Activated naive CD8-positive, alpha-beta T cell (primary cell): ENCODE measurements around the gene DHX30.
"Not testable (repeated sequence)": the region's sequence is repeated elsewhere in the genome, so short reads cannot be mapped to it uniquely, and the experiment has no call there.

Experiments
- H3K27ac Mint-ChIP-seq: one replicate; pipeline ENCODE4 v1.8.0; 2021; ENCODE audit warnings: mixed read lengths
- H3K27me3 Mint-ChIP-seq: one replicate; pipeline ENCODE4 v1.8.0; 2021; ENCODE audit warnings: mixed read lengths
- H3K36me3 Mint-ChIP-seq: one replicate; pipeline ENCODE4 v1.8.0; 2021; ENCODE audit warnings: mixed read lengths
- H3K4me1 Mint-ChIP-seq: one replicate; pipeline ENCODE4 v1.8.0; 2021; ENCODE audit warnings: low read depth, mixed read lengths
- H3K4me3 Mint-ChIP-seq: one replicate; pipeline ENCODE4 v1.8.0; 2021; ENCODE audit warnings: mild to moderate bottlenecking, mixed read lengths
- H3K9me3 Mint-ChIP-seq: one replicate; pipeline ENCODE4 v1.8.0; 2021; ENCODE audit warnings: low read depth, mixed read lengths

The DHX30 gene

DNA sequence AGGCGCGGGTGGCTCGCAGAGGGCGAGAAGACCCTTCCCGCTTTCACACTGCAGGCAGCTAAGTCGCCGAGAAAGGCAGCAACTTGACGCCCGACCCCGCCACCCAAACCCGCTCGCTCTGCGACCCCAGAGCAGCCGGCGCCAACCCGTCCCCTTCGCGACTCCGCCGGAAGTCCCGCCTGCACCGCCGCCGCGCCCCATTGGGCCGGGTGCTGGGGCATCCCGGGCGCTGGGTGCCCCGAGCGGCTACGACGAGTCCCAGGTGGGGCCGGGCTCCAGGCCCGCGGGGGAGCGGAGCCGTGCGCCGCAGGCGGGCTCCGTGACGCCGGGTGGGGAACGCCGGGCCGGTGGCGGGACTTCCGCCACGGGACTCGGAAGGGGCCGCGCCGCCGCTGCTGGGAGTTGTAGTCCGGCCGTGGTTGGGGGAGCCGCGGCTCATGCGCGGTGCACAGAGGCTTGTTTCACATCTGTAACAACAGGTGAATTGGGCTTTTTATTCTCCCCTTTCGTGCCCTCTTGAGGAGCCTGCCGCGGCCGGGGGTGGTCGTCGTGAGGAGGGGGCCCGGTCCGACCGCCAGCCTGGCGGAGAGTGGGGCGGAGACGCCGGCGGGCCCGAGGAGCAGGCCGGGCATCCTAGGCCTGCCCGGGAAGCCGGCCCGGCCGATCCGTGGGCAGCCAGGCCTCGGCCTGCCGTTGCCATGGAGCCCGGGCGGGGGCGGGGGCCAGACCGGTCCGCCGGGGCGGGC is at the start of gene DHX30:
DHX30 (plus strand) TSS at position 405 of the 746 bp plus-strand sequence. CDS start 7,546 bp downstream, outside the sequence.
- no peaks in the 10 kb centered on the region for H3K27me3 Mint-ChIP-seq
- H3K36me3 Mint-ChIP-seq: no peaks in the 10 kb centered on the region
- H3K4me3 Mint-ChIP-seq: peak within 1 kb of the TSS; percentile 95
- peak within 1 kb of the TSS; percentile 95 for H3K27ac Mint-ChIP-seq
- H3K4me1 Mint-ChIP-seq: peaks cover 22% of the 10 kb centered on the region
- no peaks in the 10 kb centered on the region for H3K9me3 Mint-ChIP-seq

- Mint-ChIP-seq H3K9me3 (no peaks in the 10 kb centered on the region), H3K4me1 (peaks cover 6% of the 10 kb centered on the region), H3K36me3 (peaks cover 2% of the 10 kb centered on the region), H3K27ac (no peak overlapping the region), H3K4me3 (no peak overlapping the region), H3K27me3 (no peaks in the 10 kb centered on the region)
These were observed 44.5 kb upstream of the DHX30 start for GRCh38 chr3:47758261-47759025.

GRCh38 chr3:47760207-47760606 is 42.7 kb upstream of the DHX30 start:
- not testable (repeated sequence) for H3K4me1 Mint-ChIP-seq, H3K4me3 Mint-ChIP-seq, H3K27me3 Mint-ChIP-seq, H3K36me3 Mint-ChIP-seq, H3K9me3 Mint-ChIP-seq
- peak overlapping the region; percentile 22 for H3K27ac Mint-ChIP-seq

DNA sequence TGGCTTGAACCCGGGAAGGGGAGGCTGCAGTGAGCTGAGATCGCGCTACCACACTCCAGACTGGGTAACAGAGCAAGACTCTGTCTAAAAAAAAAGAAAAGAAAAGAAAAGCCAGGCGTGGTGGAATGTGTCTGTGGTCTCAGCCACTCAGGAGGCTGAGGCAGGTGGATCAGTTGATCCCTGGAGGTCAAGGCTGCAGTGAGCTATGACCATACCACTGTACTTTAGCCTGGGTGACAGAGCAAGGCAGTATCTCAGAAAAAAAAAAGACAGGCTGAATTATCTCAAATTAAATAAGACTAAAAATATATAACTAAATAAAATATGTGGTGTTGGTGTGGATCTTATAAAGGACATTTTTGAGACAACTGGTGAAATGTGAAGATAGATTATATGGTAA is 41.9 kb upstream of the DHX30 start:
- no peaks in the 10 kb centered on the region for H3K27me3 Mint-ChIP-seq
- no peak overlapping the region for H3K4me3 Mint-ChIP-seq
- H3K36me3 Mint-ChIP-seq: peaks cover 2% of the 10 kb centered on the region
- H3K9me3 Mint-ChIP-seq: no peaks in the 10 kb centered on the region
- peaks cover 6% of the 10 kb centered on the region for H3K4me1 Mint-ChIP-seq
- H3K27ac Mint-ChIP-seq: peak overlapping the region; percentile 23

DNA sequence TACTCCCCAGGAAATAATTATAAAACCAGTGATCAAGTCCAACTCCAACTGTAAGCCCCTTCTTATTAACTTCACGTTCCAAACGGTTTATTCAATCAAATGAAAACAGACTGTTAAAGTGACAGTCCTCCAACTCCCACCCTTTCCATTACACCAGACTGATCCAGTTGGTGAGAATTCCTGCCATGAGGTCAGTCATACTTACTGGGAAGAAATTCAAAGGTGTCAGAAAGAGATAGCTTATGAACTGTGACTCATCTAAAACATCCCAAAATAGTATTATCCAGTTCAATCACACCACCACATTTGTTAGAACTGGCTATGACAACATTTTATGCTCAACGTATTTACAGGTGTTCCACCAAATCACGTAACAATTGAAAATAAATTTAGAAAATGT is 40.7 kb upstream of the DHX30 start:
- Mint-ChIP-seq H3K27ac (peak overlapping the region; percentile 37), H3K4me3 (no peak overlapping the region), H3K9me3 (no peaks in the 10 kb centered on the region), H3K4me1 (peaks cover 8% of the 10 kb centered on the region), H3K27me3 (no peaks in the 10 kb centered on the region), H3K36me3 (no peaks in the 10 kb centered on the region)

- Mint-ChIP-seq H3K27me3 (no peaks in the 10 kb centered on the region), H3K36me3 (no peaks in the 10 kb centered on the region), H3K27ac (no peak overlapping the region), H3K9me3 (no peaks in the 10 kb centered on the region), H3K4me1 (peaks cover 11% of the 10 kb centered on the region), H3K4me3 (no peak overlapping the region)
These were observed 36.8 kb upstream of the DHX30 start for GRCh38 chr3:47766186-47766585.

- Mint-ChIP-seq H3K9me3 (no peaks in the 10 kb centered on the region), H3K4me1 (peaks cover 21% of the 10 kb centered on the region), H3K4me3 (no peak overlapping the region), H3K36me3 (peaks cover 2% of the 10 kb centered on the region), H3K27ac (no peak overlapping the region), H3K27me3 (no peaks in the 10 kb centered on the region)
These were observed 30.9 kb upstream of the DHX30 start for GRCh38 chr3:47772047-47772446.

DNA sequence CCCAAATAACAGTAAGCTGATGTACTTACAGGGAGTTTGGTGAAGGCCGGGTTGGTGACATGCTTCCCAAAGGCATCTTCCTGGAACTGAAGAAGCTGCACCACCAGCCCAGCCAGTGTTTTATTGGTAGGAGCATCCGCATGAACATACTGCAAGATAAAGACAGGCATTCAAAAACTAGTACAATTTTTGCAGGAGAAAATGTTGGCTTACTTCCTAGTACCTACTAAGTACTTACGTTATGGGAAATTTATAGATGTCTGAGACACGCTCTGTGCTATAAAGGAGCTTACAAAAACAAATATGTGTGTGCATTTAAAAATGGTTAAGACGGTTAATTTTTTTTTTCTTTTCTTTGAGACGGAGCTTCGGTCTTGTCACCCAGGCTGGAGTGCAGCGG is 30.1 kb upstream of the DHX30 start:
- H3K4me1 Mint-ChIP-seq: peaks cover 21% of the 10 kb centered on the region
- H3K36me3 Mint-ChIP-seq: peaks cover 2% of the 10 kb centered on the region
- no peaks in the 10 kb centered on the region for H3K27me3 Mint-ChIP-seq
- no peak overlapping the region for H3K4me3 Mint-ChIP-seq
- no peaks in the 10 kb centered on the region for H3K9me3 Mint-ChIP-seq
- no peak overlapping the region for H3K27ac Mint-ChIP-seq

- Mint-ChIP-seq H3K9me3 (no peaks in the 10 kb centered on the region), H3K27me3 (no peaks in the 10 kb centered on the region), H3K4me3 (no peak overlapping the region), H3K27ac (no peak overlapping the region), H3K36me3 (no peaks in the 10 kb centered on the region), H3K4me1 (peaks cover 34% of the 10 kb centered on the region)
These were observed 24.2 kb upstream of the DHX30 start for GRCh38 chr3:47778746-47779145.

DNA sequence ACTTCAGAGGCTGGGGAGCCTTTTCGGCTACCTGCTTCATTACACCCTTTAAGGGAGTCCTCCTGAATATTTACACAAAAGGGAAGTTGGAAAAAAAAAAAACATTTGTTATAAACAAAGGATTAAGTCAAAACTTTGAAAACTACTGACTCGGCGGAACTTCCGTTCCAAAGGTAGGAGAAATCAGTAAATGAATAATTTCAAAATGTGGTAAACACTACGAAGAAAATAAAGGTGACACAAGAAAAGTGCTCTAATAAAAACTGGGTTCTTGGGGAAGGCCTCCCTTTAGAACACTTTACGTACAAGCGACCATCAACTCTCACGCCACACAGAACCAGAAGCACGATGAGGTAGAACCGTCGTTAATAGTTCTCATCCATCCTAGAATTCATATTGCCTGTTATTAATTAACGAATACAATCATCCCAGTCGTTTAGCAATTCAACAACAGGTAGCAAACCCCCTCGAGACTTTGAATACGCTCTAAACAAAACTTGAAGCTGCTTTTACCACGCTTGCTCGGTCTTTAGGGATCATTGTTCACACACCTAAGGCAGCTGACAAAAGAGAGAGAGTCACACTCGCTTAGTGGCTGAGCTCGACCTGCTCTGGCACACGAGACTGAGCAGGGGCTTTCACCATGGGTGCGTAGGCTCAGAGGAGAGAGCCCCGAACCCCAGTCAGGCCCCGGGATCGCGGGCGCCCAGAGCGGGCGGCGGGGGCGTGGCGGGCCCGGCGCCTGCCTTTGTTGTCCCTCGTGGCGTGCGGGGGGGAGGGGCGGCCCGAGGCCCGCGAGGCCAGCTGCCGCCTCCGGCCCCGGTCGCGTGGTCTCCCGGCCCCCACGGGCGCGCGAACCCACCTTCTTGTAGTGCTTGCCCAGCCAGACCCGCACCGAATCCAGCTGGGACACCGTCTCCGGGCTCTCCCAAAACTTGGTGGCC is 21.9 kb upstream of the DHX30 start:
- H3K27ac Mint-ChIP-seq: peak overlapping the region; percentile 97
- peaks cover 26% of the 10 kb centered on the region for H3K4me1 Mint-ChIP-seq
- H3K9me3 Mint-ChIP-seq: no peaks in the 10 kb centered on the region
- no peaks in the 10 kb centered on the region for H3K27me3 Mint-ChIP-seq
- no peaks in the 10 kb centered on the region for H3K36me3 Mint-ChIP-seq
- H3K4me3 Mint-ChIP-seq: peak overlapping the region; percentile 97

DNA sequence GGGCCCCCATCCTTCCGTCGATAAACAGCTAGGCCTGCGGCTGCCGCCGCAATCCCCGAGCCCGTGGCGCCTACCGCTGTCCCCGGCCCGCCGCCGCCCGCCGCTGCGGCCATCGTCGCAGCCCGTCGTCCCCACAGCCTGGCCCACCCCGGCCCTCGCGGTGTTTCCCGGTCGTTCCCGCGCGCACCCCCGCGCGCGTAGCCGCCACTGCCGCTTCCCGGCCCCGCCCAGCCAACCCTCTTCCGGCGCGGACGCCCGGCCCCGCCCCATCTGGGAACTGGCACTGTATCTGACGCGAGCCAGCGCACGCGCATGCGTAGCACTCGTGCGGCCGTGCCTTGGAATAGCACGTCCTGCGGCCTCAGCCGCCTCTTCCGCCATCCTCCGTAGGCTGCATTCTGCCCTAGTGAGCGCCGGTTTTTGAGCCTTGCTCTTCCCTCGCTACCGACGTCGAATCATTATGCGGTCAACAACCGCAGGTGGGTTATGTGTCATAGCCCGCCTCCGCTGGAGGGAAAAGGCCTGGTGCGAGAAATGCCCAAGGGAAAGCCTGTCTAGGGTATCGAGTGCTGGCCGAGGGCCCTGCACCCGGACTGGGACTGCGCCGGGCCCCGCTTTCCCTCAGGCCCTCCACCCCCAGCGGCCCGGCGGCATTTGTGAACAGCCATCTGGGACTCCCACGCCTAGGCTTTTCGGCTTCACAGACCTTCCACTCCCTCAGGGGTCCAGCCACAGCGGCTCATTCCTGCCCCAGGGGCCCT is 21.1 kb upstream of the DHX30 start, which contains the start of gene SMARCC1:
SMARCC1 (minus strand) TSS at position 209 of the 761 bp plus-strand sequence; CDS start at position 113, 96 bp downstream.
- Mint-ChIP-seq H3K9me3 (no peaks in the 10 kb centered on the region), H3K36me3 (no peaks in the 10 kb centered on the region), H3K27ac (peak within 1 kb of the TSS; percentile 97), H3K4me1 (peaks cover 21% of the 10 kb centered on the region), H3K4me3 (peak within 1 kb of the TSS; percentile 97), H3K27me3 (no peaks in the 10 kb centered on the region)

DNA sequence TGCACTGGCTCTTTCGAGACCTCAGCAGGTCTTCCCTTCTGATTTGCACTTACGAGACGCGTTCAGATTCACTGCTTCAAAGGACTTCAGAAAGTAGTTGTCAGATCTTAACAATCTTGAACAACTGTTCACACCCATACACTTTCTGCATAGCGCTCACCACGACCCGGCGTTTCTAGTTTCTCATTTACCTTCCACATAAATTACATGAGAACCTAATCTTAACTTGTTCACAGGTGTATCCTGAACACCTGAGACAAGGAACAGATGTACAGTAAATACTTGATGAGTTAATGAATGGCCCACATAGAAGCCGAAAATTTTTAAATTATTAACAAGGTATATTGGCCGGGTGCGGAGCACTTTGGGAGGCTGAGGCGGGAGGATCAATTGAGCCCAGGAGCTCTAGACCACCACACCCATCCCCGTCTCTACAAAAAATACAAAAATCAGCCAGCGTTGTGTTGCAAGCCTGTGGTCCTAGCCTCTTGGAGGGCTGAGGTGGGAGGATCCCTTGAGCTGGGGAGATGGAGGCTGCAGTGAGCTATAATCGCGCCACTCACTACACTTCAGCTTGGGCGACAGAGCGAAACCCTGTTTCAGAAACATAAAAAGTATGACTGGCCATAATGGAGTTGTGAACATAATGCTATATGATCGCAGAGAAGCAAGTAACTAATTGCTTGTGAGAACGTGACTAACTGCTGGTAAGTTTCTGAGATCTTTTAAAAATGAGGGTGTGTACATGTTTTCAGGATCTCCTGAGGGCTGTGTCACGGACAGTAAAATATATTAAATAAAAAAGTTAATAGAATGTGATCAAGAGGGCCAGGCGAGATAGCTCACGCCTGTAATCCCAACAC is 20.3 kb upstream of the DHX30 start:
- peak overlapping the region; percentile 96 for H3K27ac Mint-ChIP-seq
- H3K36me3 Mint-ChIP-seq: no peaks in the 10 kb centered on the region
- peaks cover 21% of the 10 kb centered on the region for H3K4me1 Mint-ChIP-seq
- peak overlapping the region; percentile 94 for H3K4me3 Mint-ChIP-seq
- no peaks in the 10 kb centered on the region for H3K9me3 Mint-ChIP-seq
- no peaks in the 10 kb centered on the region for H3K27me3 Mint-ChIP-seq

DNA sequence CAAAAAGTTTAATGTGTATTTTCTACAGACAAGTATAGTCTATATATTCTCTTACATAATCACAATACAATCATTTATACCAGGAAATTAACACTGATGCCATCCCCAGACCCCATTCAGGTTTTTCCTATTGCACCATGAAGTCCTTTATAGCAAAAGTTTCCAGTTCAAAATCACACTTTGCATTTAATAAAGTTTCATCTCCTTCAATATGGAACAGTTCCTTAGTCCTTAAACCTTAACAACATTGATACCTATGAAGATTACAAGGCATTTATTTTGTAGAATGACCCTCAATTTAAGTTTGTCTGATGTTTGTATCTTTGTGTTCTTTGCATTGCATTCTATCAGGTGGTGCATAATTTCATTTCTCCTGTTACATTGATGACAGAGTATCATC is 19.3 kb upstream of the DHX30 start:
- H3K27me3 Mint-ChIP-seq: no peaks in the 10 kb centered on the region
- peaks cover 21% of the 10 kb centered on the region for H3K4me1 Mint-ChIP-seq
- no peak overlapping the region for H3K27ac Mint-ChIP-seq
- no peaks in the 10 kb centered on the region for H3K9me3 Mint-ChIP-seq
- no peaks in the 10 kb centered on the region for H3K36me3 Mint-ChIP-seq
- H3K4me3 Mint-ChIP-seq: no peak overlapping the region
